AG04450 (cell line): ENCODE measurements around the gene FRMD4A. TPM values are rescaled to one million over a fixed set of nuclear protein-coding genes. Genes with fewer than 3 reads are reported as not detected.

Source experiments
- CTCF ChIA-PET: fragments of 300-600, 350-600 bp; formaldehyde crosslinking; extraction: SDS; loops from one replicate; lab custom pipeline; 2022; ENCODE audit warnings: antibody characterized with exemption, inconsistent platforms; lab: Charles Lee
- POLR2A ChIA-PET: fragments of 350-600 bp; formaldehyde crosslinking; extraction: SDS; loops from one replicate; lab custom pipeline; 2021; ENCODE audit warnings: antibody characterized with exemption, inconsistent platforms; lab: Yijun Ruan, JAX
- DNase-seq: peaks from one replicate; pipeline ENCODE4 v3.0.0-alpha.2; 2011; ENCODE audit warnings: low read depth, low spot score
- H3K27ac ChIP-seq: one replicate; pipeline ENCODE4 v1.5.1; 2012; ENCODE audit warnings: low read depth, low read length, control low read depth
- H3K27me3 ChIP-seq: one replicate; pipeline ENCODE4 v1.6.0; 2012; ENCODE audit warnings: low read length; ENCODE audit not compliant: control insufficient read depth, insufficient read depth
- H3K4me3 ChIP-seq: 2 replicates; pipeline ENCODE4 v1.5.1; 2011; ENCODE audit warnings: mild to moderate bottlenecking, low read depth, low read length, control low read depth
- H3K9me3 ChIP-seq: 2 replicates; pipeline ENCODE4 v1.5.1; 2012; ENCODE audit warnings: low read length; ENCODE audit not compliant: control insufficient read depth, insufficient read depth
- CTCF ChIP-seq: IDR thresholded peaks from 2 replicates; pipeline ENCODE4 v1.5.1; 2011; ENCODE audit warnings: low read depth, low read length, control low read depth, inconsistent platforms
- polyA plus RNA-seq: library from polyadenylated mRNA; depleted of rRNA; stranded (reverse); fragments of >200 nt; gene quantifications from 2 replicates; pipeline ENCODE4 v1.2.3, GENCODE V29; 2011

The FRMD4A gene
- polyA plus RNA-seq, 1 experiment = 45.7 TPM

DNA sequence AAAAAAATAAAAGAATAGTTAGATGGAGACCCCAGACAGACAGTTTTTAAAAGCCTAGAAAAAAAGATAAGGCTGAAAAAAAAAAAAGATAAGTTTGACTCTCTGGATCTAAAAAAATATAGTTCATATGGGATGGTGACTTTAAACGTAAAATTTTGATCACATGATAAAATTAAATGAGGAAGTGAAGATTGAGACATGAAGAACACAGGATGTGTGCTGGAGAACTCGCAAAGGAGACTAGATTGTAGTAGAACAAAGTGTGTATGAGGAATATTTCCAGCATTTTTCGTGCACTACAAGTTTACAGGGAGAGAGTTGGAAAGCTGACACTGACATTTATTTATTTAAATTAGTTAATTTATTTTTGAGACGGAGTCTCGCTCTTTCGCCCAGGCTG is 457.5 kb downstream of the FRMD4A start:
- no peak overlapping the region for H3K27ac ChIP-seq
- DNase-seq = no peak
- no peak overlapping the region for H3K4me3 ChIP-seq
- no peaks in the 10 kb centered on the region for H3K9me3 ChIP-seq
- H3K27me3 ChIP-seq = no peaks in the 10 kb centered on the region
- POLR2A ChIA-PET = interaction anchor here (0.5 kb wide), 1 partner anchor 9 kb away, joined by 3 read pairs; no protein-coding TSS in a partner anchor
- no peak for TF ChIP-seq CTCF
- CTCF ChIA-PET = no interaction called here

GRCh38 chr10:13872411-13872810 is 458.3 kb downstream of the FRMD4A start:
- ChIA-PET POLR2A (interaction anchor here (0.8 kb wide), 1 partner anchor 10 kb away, joined by 3 read pairs; no protein-coding TSS in a partner anchor), CTCF (interaction anchor here (0.9 kb wide), 1 partner anchor 10 kb away, joined by 3 read pairs; no protein-coding TSS in a partner anchor)
- TF ChIP-seq CTCF = no peak
- Histone ChIP-seq H3K27me3 (no peaks in the 10 kb centered on the region), H3K27ac (no peak overlapping the region), H3K4me3 (no peak overlapping the region), H3K9me3 (no peaks in the 10 kb centered on the region)
- no peak for DNase-seq

DNA sequence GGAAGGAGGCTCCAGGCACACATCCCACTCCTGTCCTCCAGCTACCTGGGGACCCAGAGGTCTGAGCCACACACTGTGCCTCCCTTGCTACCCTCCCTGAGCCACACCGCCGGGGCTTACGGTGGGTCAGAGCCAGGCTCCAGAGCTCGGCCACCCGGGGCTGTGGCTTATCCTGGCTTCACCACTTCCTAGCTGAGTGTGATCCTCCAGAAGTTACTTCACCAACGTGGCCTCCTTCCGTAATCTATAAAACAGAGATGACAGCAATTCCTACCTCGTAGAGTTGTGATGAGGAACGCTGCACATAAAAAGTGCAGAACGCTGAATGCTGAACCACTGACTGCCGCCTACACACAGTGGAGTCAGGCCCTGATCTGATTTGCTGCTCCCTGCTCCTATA is 458.9 kb downstream of the FRMD4A start:
- CTCF ChIA-PET = interaction anchor here (0.9 kb wide), 1 partner anchor 10 kb away, joined by 3 read pairs; no protein-coding TSS in a partner anchor
- no peak for DNase-seq
- Histone ChIP-seq H3K27me3 (no peaks in the 10 kb centered on the region), H3K4me3 (no peak overlapping the region), H3K27ac (no peak overlapping the region), H3K9me3 (no peaks in the 10 kb centered on the region)
- TF ChIP-seq CTCF = no peak
- POLR2A ChIA-PET = no interaction called here

GRCh38 chr10:13871011-13871410 is 459.7 kb downstream of the FRMD4A start:
- no peak for DNase-seq
- Histone ChIP-seq H3K4me3 (no peak overlapping the region), H3K27ac (no peak overlapping the region), H3K9me3 (no peaks in the 10 kb centered on the region), H3K27me3 (no peaks in the 10 kb centered on the region)
- CTCF ChIA-PET = no interaction called here
- no peak for TF ChIP-seq CTCF
- POLR2A ChIA-PET = no interaction called here

DNA sequence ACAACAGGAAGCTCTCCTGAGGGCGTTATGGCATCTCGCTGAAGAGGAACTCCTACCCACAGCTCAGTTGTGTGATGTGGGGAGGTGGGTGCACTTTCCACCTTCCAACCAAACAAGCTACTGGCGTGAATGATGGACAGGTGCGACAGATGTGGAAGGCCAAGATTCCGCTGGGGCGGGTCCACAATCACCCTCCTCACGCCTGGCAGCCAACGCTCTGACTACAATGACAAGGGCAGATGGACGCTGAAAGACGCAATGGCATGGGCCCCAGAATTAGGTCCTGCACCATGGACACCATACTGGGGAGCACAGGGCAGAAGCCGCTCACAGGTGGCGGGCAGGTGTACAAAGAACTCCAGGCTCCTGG is 461.4 kb downstream of the FRMD4A start:
- H3K27ac ChIP-seq = no peak overlapping the region
- no peak for TF ChIP-seq CTCF
- DNase-seq = no peak
- no peaks in the 10 kb centered on the region for H3K9me3 ChIP-seq
- ChIA-PET POLR2A (no interaction called here), CTCF (no interaction called here)
- no peaks in the 10 kb centered on the region for H3K27me3 ChIP-seq
- H3K4me3 ChIP-seq = no peak overlapping the region
